ENCODE measurements around the gene KBTBD13.

- TF ChIP-seq CTCF (conservative IDR thresholded peaks at IDR 0.05; ENCODE audit: low read depth, low read length), result no peak
- no peak for TF ChIP-seq EZH2 (IDR thresholded peaks at IDR 0.05; ENCODE audit: low read length, unreplicated experiment)
- no peak for TF ChIP-seq EZH2phosphoT487 (IDR thresholded peaks at IDR 0.05; ENCODE audit: borderline replicate concordance, low read length)
Observed at GRCh38 chr15:65058394-65059368, 17.9 kb upstream of the KBTBD13 start.
